K562 (cell line): ENCODE results near the gene FBXL2. TPM values are rescaled to one million over a fixed set of nuclear protein-coding genes. Genes with fewer than 3 reads are reported as not detected.

Experiments used
- ATAC-seq: fragments of 200-7000 bp; cut with Tn5 transposase; 3 replicates; pipeline ENCODE4 v1.9.1; 2020; ENCODE audit warnings: moderate library complexity
- BruUV-seq: library from RNA; stranded (reverse); fragments of 400-500 nt; replicated peaks from 2 replicates; lab custom pipeline; 2021; lab: Mats Ljungman, UMichigan
- CTCF ChIA-PET: fragments of 300-600 bp; formaldehyde crosslinking; extraction: SDS; loops from one replicate; lab custom pipeline; 2021; ENCODE audit warnings: low intra/inter-chr PET ratio; lab: Yijun Ruan, JAX
- POLR2A ChIA-PET: fragments of 300-600, 350-650 bp; sonication (Branson Sonifier 250); formaldehyde crosslinking; extraction: SDS; loops from one replicate; lab custom pipeline; 2021; ENCODE audit warnings: antibody characterized with exemption, inconsistent platforms; lab: Yijun Ruan, JAX
- DNase-seq, 4 experiments: peaks; one replicate each; pipeline versions ENCODE4 v3.0.0 to v3.0.0-alpha.2; 2011 to 2018; ENCODE audit warnings: low spot score in 3 of 4, mixed read lengths in 3 of 4; ENCODE audit errors: extremely low read depth in 1 of 4
- FAIRE-seq: peaks from 2 replicates; lab custom pipeline; 2011; peaks lifted over from hg19 to GRCh38; lab: Jason Lieb, UNC
- H2AFZ ChIP-seq: 2 replicates; pipeline ENCODE4 v1.6.0; 2011; ENCODE audit warnings: low read depth, low read length, control low read depth, inconsistent platforms
- H3K27ac ChIP-seq: fragments of 200-600 bp; 3 replicates; pipeline ENCODE4 v1.8.0; 2011; ENCODE audit warnings: low read depth, mild to moderate bottlenecking, control low read depth, inconsistent platforms, low read length, moderate library complexity, mixed read lengths; ENCODE audit errors: extremely low read depth
- H3K27me3 ChIP-seq, 2 experiments: fragments of 300-600 bp in 1 of 2; 2 replicates in 1 of 2; 3 replicates in 1 of 2; pipeline versions ENCODE4 v1.6.0 to v1.8.0; 2011; ENCODE audit warnings: inconsistent platforms in 2 of 2, low read length in 2 of 2, mild to moderate bottlenecking in 1 of 2, mixed read lengths in 1 of 2, moderate library complexity in 1 of 2; ENCODE audit not compliant: control insufficient read depth in 2 of 2, insufficient read depth in 2 of 2
- H3K36me3 ChIP-seq: fragments of 300-600 bp; 3 replicates; pipeline ENCODE4 v1.8.0; 2011; ENCODE audit warnings: mild to moderate bottlenecking, low read length, inconsistent platforms; ENCODE audit not compliant: control insufficient read depth, insufficient read depth
- H3K4me1 ChIP-seq, 2 experiments: fragments of 200-600 bp in 1 of 2; replicated peaks in 1 of 2; 2 replicates in 1 of 2; 3 replicates in 1 of 2; pipeline versions ENCODE4 v1.5.1 to v1.8.0; 2011; ENCODE audit warnings: inconsistent platforms in 2 of 2, low read length in 2 of 2, mild to moderate bottlenecking in 1 of 2, mixed read lengths in 1 of 2, moderate library complexity in 1 of 2; ENCODE audit not compliant: control insufficient read depth in 2 of 2, insufficient read depth in 2 of 2
- H3K4me2 ChIP-seq: 2 replicates; pipeline ENCODE4 v1.6.1; 2011; ENCODE audit warnings: low read length, control low read depth, inconsistent platforms, mixed read lengths; ENCODE audit not compliant: insufficient read depth
- H3K4me3 ChIP-seq: fragments of 200-600 bp; sonication (generic), shearing (Covaris generic); 2 replicates; pipeline ENCODE4 v1.5.1; 2016; ENCODE audit warnings: control low read depth, inconsistent platforms
- H3K79me2 ChIP-seq: fragments of 200-600 bp; 3 replicates; pipeline ENCODE4 v1.8.0; 2011; ENCODE audit warnings: low read length, inconsistent platforms; ENCODE audit not compliant: control insufficient read depth, insufficient read depth
- H3K9ac ChIP-seq, 2 experiments: 2 replicates each; pipeline versions ENCODE4 v1.6.0 to v1.6.1; 2011; ENCODE audit warnings: low read depth in 2 of 2, low read length in 2 of 2, control low read depth in 1 of 2, inconsistent platforms in 1 of 2, mild to moderate bottlenecking in 1 of 2, mixed read lengths in 1 of 2; ENCODE audit not compliant: insufficient read depth in 1 of 2
- H3K9me1 ChIP-seq: one replicate; pipeline ENCODE4 v1.6.0; 2011; ENCODE audit warnings: inconsistent platforms, mild to moderate bottlenecking, low read length, moderate library complexity; ENCODE audit not compliant: control insufficient read depth, insufficient read depth
- H3K9me3 ChIP-seq: replicated peaks from 2 replicates; pipeline ENCODE4 v1.5.1; 2011; ENCODE audit warnings: low read depth, low read length, inconsistent platforms; ENCODE audit not compliant: control insufficient read depth, insufficient read depth
- H4K20me1 ChIP-seq: replicated peaks from 2 replicates; pipeline ENCODE4 v1.6.1; 2011; ENCODE audit warnings: low read length, inconsistent platforms, mixed read lengths; ENCODE audit not compliant: control insufficient read depth, insufficient read depth
- C11orf30 ChIP-seq: fragments of 450-650 bp; IDR thresholded peaks from 2 replicates; pipeline ENCODE4 v1.6.1; 2016; ENCODE audit warnings: low read depth, mild to moderate bottlenecking
- CTCF ChIP-seq, 3 experiments: IDR thresholded peaks in 2 of 3; conservative IDR thresholded peaks in 1 of 3; 2 replicates each; pipeline ENCODE4 v1.5.1; 2011 to 2012; ENCODE audit warnings: low read length in 3 of 3, mild to moderate bottlenecking in 3 of 3, control low read depth in 2 of 3, improper control_type of control experiment in 1 of 3, inconsistent platforms in 1 of 3, low read depth in 1 of 3, mixed read lengths in 1 of 3, moderate library complexity in 1 of 3; ENCODE audit not compliant: insufficient read depth in 2 of 3
- HNRNPUL1 ChIP-seq: fragments of 200-400 bp; formaldehyde crosslinking; IDR thresholded peaks from 2 replicates; pipeline ENCODE4 v1.6.1; 2017; ENCODE audit warnings: low read length
- RAD21 ChIP-seq, 2 experiments: fragments of 250-450 bp in 1 of 2; fragments of 450-650 bp in 1 of 2; sonication (Bioruptor Pico) in 1 of 2; formaldehyde crosslinking in 1 of 2; IDR thresholded peaks in 1 of 2; conservative IDR thresholded peaks in 1 of 2; 2 replicates each; pipeline versions ENCODE4 v1.4.0 to v1.8.0; 2020 to 2022; ENCODE audit warnings: mild to moderate bottlenecking in 2 of 2, moderate library complexity in 1 of 2
- SRSF9 ChIP-seq: fragments of 200-400 bp; formaldehyde crosslinking; IDR thresholded peaks from 2 replicates; pipeline ENCODE4 v1.6.1; 2017; ENCODE audit warnings: low read depth, low read length, borderline replicate concordance
- ZC3H11A ChIP-seq: IDR thresholded peaks from 2 replicates; pipeline ENCODE4 v1.6.1; 2012; ENCODE audit warnings: low read depth, low read length, improper control_type of control experiment
- ZNF764 ChIP-seq: fragments of 250-450 bp; sonication (Bioruptor Pico); IDR thresholded peaks from 2 replicates; pipeline ENCODE4 v1.4.0; 2020; ENCODE audit warnings: low read depth, mild to moderate bottlenecking, moderate library complexity
- WGBS: fragments of 100-300 bp; shearing (Covaris generic); methylation state at CpG from one replicate; pipeline ENCODE4 v1.1.6; 2016; ENCODE audit warnings: low coverage, mixed read lengths; ENCODE audit not compliant: insufficient coverage; ENCODE audit errors: missing lambda C conversion rate; 5-methylcytosine and 5-hydroxymethylcytosine counted together
- in situ Hi-C: fragments of 300-500 bp; cut with MboI; formaldehyde crosslinking; loops from 4 replicates; pipeline ENCODE4 v1.15.0; 2018; ENCODE audit warnings: inconsistent platforms, mixed read lengths
- intact Hi-C: fragments of 100-400 bp; cut with micrococcal nuclease; formaldehyde crosslinking; loops from 2 replicates; pipeline ENCODE4 v1.14.2; 2022
- polyA plus RNA-seq, 8 experiments: library from polyadenylated mRNA; depleted of rRNA in 4 of 8; stranded (reverse) in 5 of 8; unstranded in 3 of 8; fragments of >200 nt; fragmentation: Nextera tagmentation in 2 of 8; fragmentation: Illumina TruSeq in 1 of 8; extraction: Ambion mirVana in 2 of 8; extraction: Trizol in 1 of 8; gene quantifications; 2 replicates each; pipeline versions ENCODE4 v1.2.1 to v1.2.3, GENCODE V29; 2011 to 2014; ENCODE audit warnings: inconsistent platforms in 1 of 8, missing spikeins in 1 of 8
- total RNA-seq, 7 experiments: library from RNA; depleted of rRNA in 6 of 7; stranded (reverse); fragments of >200 nt in 6 of 7; fragmentation: Illumina TruSeq in 2 of 7; extraction: Trizol in 2 of 7; gene quantifications; 2 replicates each; pipeline versions ENCODE4 v1.2.1 to v1.2.3, GENCODE V29; 2011 to 2021; ENCODE audit warnings: low replicate concordance in 1 of 7

FBXL2 gene
- total and polyA plus RNA-seq, 9 of the 15 experiments (the other 6 are each of a cell fraction or from before 2014, with no cell fraction given): 1.3 to 6.9 (median 1.9) TPM

GRCh38 chr3:33419948-33420347 lies 142.7 kb downstream of the FBXL2 start:
- ChIA-PET CTCF (no interaction called here), POLR2A (interaction anchor here (0.6 to 3.8 kb wide), 3 partner anchors 9 to 428 kb away, joined by 3 to 35 read pairs (median 3); no protein-coding TSS in a partner anchor)
- H3K4me2 ChIP-seq: no peak overlapping the region
- no peaks in the 10 kb centered on the region for H3K9me3 ChIP-seq
- no peaks in the 10 kb centered on the region for H4K20me1 ChIP-seq
- peaks cover 77% of the 10 kb centered on the region for H3K36me3 ChIP-seq
- H3K4me3 ChIP-seq: no peak overlapping the region
- ATAC-seq: no peak
- H2AFZ ChIP-seq: no peak overlapping the region
- no TSS peak for BruUV-seq
- intact Hi-C loops: no loop called here
- no peak for FAIRE-seq
- peaks cover 42% of the 10 kb centered on the region for H3K79me2 ChIP-seq
- in situ Hi-C loops: no loop called here
- 91% methylated on average over 1 of the region's 1 CpG for WGBS
- no peaks in the 10 kb centered on the region for H3K9me1 ChIP-seq
- DNase-seq: no peak
- H3K27me3 ChIP-seq: no peaks in the 10 kb centered on the region
- TF ChIP-seq ZNF764 (CRISPR knock-in tag) (no peak), C11orf30 (peak; percentile 14; the same call in 1 of the 2 replicates)
- no peak overlapping the region for H3K27ac ChIP-seq
- H3K9ac ChIP-seq: no peak overlapping the region
- no peaks in the 10 kb centered on the region for H3K4me1 ChIP-seq

- no peaks in the 10 kb centered on the region for H3K9me1 ChIP-seq
Measured at GRCh38 chr3:33420966-33421365, 143.7 kb downstream of the FBXL2 start.

More at GRCh38 chr3:33420966-33421365, 143.7 kb downstream of the FBXL2 start:
- ATAC-seq (peak; percentile 61), DNase-seq (no peak), FAIRE-seq (no peak)
- TF ChIP-seq CTCF (IDR thresholded peaks at IDR 0.05 in 2 of 3, conservative IDR thresholded peaks at IDR 0.05 in 1 of 3; ENCODE audit: insufficient read depth in 2 of 3, low read depth in 1 of 3, low read length in 3 of 3) (peak in 1 of 3 experiments; percentile 15; a peak in 1 of 6 replicates), RAD21 (CRISPR knock-in tag; conservative IDR thresholded peaks at IDR 0.05 in 1 of 2, IDR thresholded peaks at IDR 0.05 in 1 of 2) (no peak), HNRNPUL1 (no peak), SRSF9 (no peak), ZC3H11A (no peak)
- peaks cover 79% of the 10 kb centered on the region for H3K36me3 ChIP-seq
- H3K27me3 ChIP-seq: no peaks in the 10 kb centered on the region
- WGBS: 100% methylated on average over 2 of the region's 2 CpGs
- BruUV-seq: no TSS peak
- H3K9ac ChIP-seq: no peak overlapping the region
- H2AFZ ChIP-seq: no peak overlapping the region
- ChIA-PET POLR2A (interaction anchor here (0.5 to 3.8 kb wide), 4 partner anchors 8 to 14 kb away, joined by 3 to 35 read pairs (median 4); no protein-coding TSS in a partner anchor), CTCF (no interaction called here)
- intact Hi-C loops: no loop called here
- H3K79me2 ChIP-seq: peaks cover 51% of the 10 kb centered on the region
- H3K4me1 ChIP-seq: no peaks in the 10 kb centered on the region
- H4K20me1 ChIP-seq: no peaks in the 10 kb centered on the region
- H3K9me3 ChIP-seq: no peaks in the 10 kb centered on the region
- H3K4me3 ChIP-seq: no peak overlapping the region
- H3K4me2 ChIP-seq: no peak overlapping the region
- in situ Hi-C loops: no loop called here
- no peak overlapping the region for H3K27ac ChIP-seq
